Stimulated activated naive CD8-positive, alpha-beta T cell treated with anti-CD3 and anti-CD28 coated beads, Interleukin-15, amount 100 ng/mL, for 72 hours (primary cell): Measurements from ENCODE around the gene MTFP1.
"Not testable (repeated sequence)": the region's sequence is repeated elsewhere in the genome, so short reads cannot be mapped to it uniquely, and the experiment has no call there.

Source experiments
- ATAC-seq: fragments of 150-1000 bp; cut with Tn5 transposase; 2 replicates; pipeline ENCODE4 v1.10.0; 2021; ENCODE audit warnings: mild to moderate bottlenecking, moderate library complexity
- DNase-seq, 2 donors: peaks; one replicate each; pipeline ENCODE4 v3.0.0; 2021 to 2022
- H3K27ac Mint-ChIP-seq, 2 donors: one replicate each; pipeline ENCODE4 v1.8.0; 2022; ENCODE audit warnings: mild to moderate bottlenecking in 2 of 2, mixed read lengths in 2 of 2, moderate library complexity in 2 of 2
- H3K27me3 Mint-ChIP-seq: one replicate; pipeline ENCODE4 v1.8.0; 2022; ENCODE audit warnings: mixed read lengths
- H3K4me1 Mint-ChIP-seq: one replicate; pipeline ENCODE4 v1.8.0; 2022; ENCODE audit warnings: mild to moderate bottlenecking, mixed read lengths
- H3K4me3 Mint-ChIP-seq, 2 donors: one replicate each; pipeline ENCODE4 v1.8.0; 2022; ENCODE audit warnings: mild to moderate bottlenecking in 2 of 2, mixed read lengths in 2 of 2, moderate library complexity in 1 of 2
- H3K9me3 Mint-ChIP-seq, 2 donors: one replicate each; pipeline ENCODE4 v1.8.0; 2022; ENCODE audit warnings: mixed read lengths in 2 of 2

The MTFP1 gene

GRCh38 chr22:30397656-30398635 lies 27.6 kb upstream of the MTFP1 start:
- peak overlapping the region; percentile 92 to 96 for H3K4me3 Mint-ChIP-seq
- ATAC-seq (peak; percentile 6), DNase-seq (no peak)
- H3K9me3 Mint-ChIP-seq, result no peaks in the 10 kb centered on the region
- H3K27ac Mint-ChIP-seq, result peak overlapping the region; percentile 80 to 86
- H3K27me3 Mint-ChIP-seq, result no peaks in the 10 kb centered on the region
- H3K4me1 Mint-ChIP-seq, result peaks cover 57% of the 10 kb centered on the region

GRCh38 chr22:30398685-30399680 lies 26.6 kb upstream of the MTFP1 start:
- no peaks in the 10 kb centered on the region for H3K9me3 Mint-ChIP-seq
- H3K27me3 Mint-ChIP-seq, result no peaks in the 10 kb centered on the region
- peak overlapping the region; percentile 5 to 90 for H3K27ac Mint-ChIP-seq
- ATAC-seq (no peak), DNase-seq (no peak)
- peaks cover 50% of the 10 kb centered on the region for H3K4me1 Mint-ChIP-seq
- peak overlapping the region; percentile 92 to 96 for H3K4me3 Mint-ChIP-seq

GRCh38 chr22:30399718-30400117 lies 25.9 kb upstream of the MTFP1 start:
- Mint-ChIP-seq H3K4me3 (no peak overlapping the region), H3K4me1 (peaks cover 49% of the 10 kb centered on the region)
- DNase-seq, result no peak

GRCh38 chr22:30400159-30400558 lies 25.4 kb upstream of the MTFP1 start:
- peaks cover 49% of the 10 kb centered on the region for H3K4me1 Mint-ChIP-seq
- H3K4me3 Mint-ChIP-seq, result no peak overlapping the region
- DNase-seq (no peak), ATAC-seq (no peak)
- H3K27me3 Mint-ChIP-seq, result no peaks in the 10 kb centered on the region
- no peaks in the 10 kb centered on the region for H3K9me3 Mint-ChIP-seq
- no peak overlapping the region for H3K27ac Mint-ChIP-seq

More at GRCh38 chr22:30399718-30400117, 25.9 kb upstream of the MTFP1 start:
- ATAC-seq, result no peak
- Mint-ChIP-seq H3K27me3 (no peaks in the 10 kb centered on the region), H3K9me3 (no peaks in the 10 kb centered on the region), H3K27ac (no peak overlapping the region)

- H3K4me3 Mint-ChIP-seq, result not testable (repeated sequence)
Observed at GRCh38 chr22:30401024-30401423, 24.5 kb upstream of the MTFP1 start.

GRCh38 chr22:30402028-30402765 lies 23.4 kb upstream of the MTFP1 start:
- Mint-ChIP-seq H3K27me3 (no peaks in the 10 kb centered on the region), H3K4me1 (peaks cover 33% of the 10 kb centered on the region), H3K27ac (peak overlapping the region; percentile 47 to 74), H3K4me3 (no peak overlapping the region), H3K9me3 (no peaks in the 10 kb centered on the region)
- DNase-seq, result no peak
- no peak for ATAC-seq

More at GRCh38 chr22:30401024-30401423, 24.5 kb upstream of the MTFP1 start:
- DNase-seq, H3K9me3 Mint-ChIP-seq, ATAC-seq, H3K27me3 Mint-ChIP-seq, H3K27ac Mint-ChIP-seq: not testable (repeated sequence)
- peaks cover 43% of the 10 kb centered on the region for H3K4me1 Mint-ChIP-seq

GRCh38 chr22:30402766-30403104 lies 22.8 kb upstream of the MTFP1 start:
- not testable (repeated sequence) for H3K27ac Mint-ChIP-seq, ATAC-seq, H3K27me3 Mint-ChIP-seq, DNase-seq, H3K9me3 Mint-ChIP-seq, H3K4me3 Mint-ChIP-seq
- H3K4me1 Mint-ChIP-seq, result peaks cover 29% of the 10 kb centered on the region

- no peak overlapping the region for H3K4me3 Mint-ChIP-seq
- peaks cover 26% of the 10 kb centered on the region for H3K4me1 Mint-ChIP-seq
- no peaks in the 10 kb centered on the region for H3K9me3 Mint-ChIP-seq
- ATAC-seq, result no peak
- no peak for DNase-seq
- peak overlapping the region in 1 of 2 donors; percentile 71 for H3K27ac Mint-ChIP-seq
- H3K27me3 Mint-ChIP-seq, result no peaks in the 10 kb centered on the region
Observed at GRCh38 chr22:30404307-30404706, 21.3 kb upstream of the MTFP1 start.

- no peak overlapping the region for H3K27ac Mint-ChIP-seq
- no peaks in the 10 kb centered on the region for H3K9me3 Mint-ChIP-seq
- H3K4me1 Mint-ChIP-seq, result peaks cover 37% of the 10 kb centered on the region
- no peaks in the 10 kb centered on the region for H3K27me3 Mint-ChIP-seq
- no peak overlapping the region for H3K4me3 Mint-ChIP-seq
- DNase-seq (no peak), ATAC-seq (no peak)
Observed at GRCh38 chr22:30405731-30406130, 19.8 kb upstream of the MTFP1 start.

- Mint-ChIP-seq H3K4me1 (peaks cover 42% of the 10 kb centered on the region), H3K4me3 (no peak overlapping the region), H3K9me3 (no peaks in the 10 kb centered on the region), H3K27ac (no peak overlapping the region), H3K27me3 (no peaks in the 10 kb centered on the region)
- no peak for ATAC-seq
- DNase-seq, result no peak
Observed at GRCh38 chr22:30406400-30406799, 19.2 kb upstream of the MTFP1 start.

- Mint-ChIP-seq H3K4me3 (no peak overlapping the region), H3K27ac (no peak overlapping the region), H3K27me3 (no peaks in the 10 kb centered on the region), H3K4me1 (peaks cover 45% of the 10 kb centered on the region), H3K9me3 (no peaks in the 10 kb centered on the region)
- DNase-seq, result no peak
- peak; percentile 60 for ATAC-seq
Observed at GRCh38 chr22:30408388-30409102, 17.0 kb upstream of the MTFP1 start.

- ATAC-seq, result no peak
- H3K4me3 Mint-ChIP-seq, result no peak overlapping the region
- peaks cover 71% of the 10 kb centered on the region for H3K4me1 Mint-ChIP-seq
- no peak overlapping the region for H3K27ac Mint-ChIP-seq
- H3K9me3 Mint-ChIP-seq, result no peaks in the 10 kb centered on the region
- no peak for DNase-seq
- no peaks in the 10 kb centered on the region for H3K27me3 Mint-ChIP-seq
Observed at GRCh38 chr22:30411780-30412179, 13.8 kb upstream of the MTFP1 start.

- peaks cover 71% of the 10 kb centered on the region for H3K4me1 Mint-ChIP-seq
- DNase-seq (no peak), ATAC-seq (no peak)
- H3K27ac Mint-ChIP-seq, result peak overlapping the region in 1 of 2 donors; percentile 79
- H3K27me3 Mint-ChIP-seq, result no peaks in the 10 kb centered on the region
- no peak overlapping the region for H3K4me3 Mint-ChIP-seq
- H3K9me3 Mint-ChIP-seq, result no peaks in the 10 kb centered on the region
Observed at GRCh38 chr22:30413001-30413400, 12.6 kb upstream of the MTFP1 start.

- no peak for DNase-seq
- H3K27me3 Mint-ChIP-seq, result no peaks in the 10 kb centered on the region
- peak; percentile 56 for ATAC-seq
- H3K9me3 Mint-ChIP-seq, result no peaks in the 10 kb centered on the region
- peak overlapping the region; percentile 31 to 82 for H3K27ac Mint-ChIP-seq
- peak overlapping the region in 1 of 2 donors; percentile 36 for H3K4me3 Mint-ChIP-seq
- peaks cover 63% of the 10 kb centered on the region for H3K4me1 Mint-ChIP-seq
Observed at GRCh38 chr22:30413745-30414524, 11.6 kb upstream of the MTFP1 start.
